DOHH2 (cell line): Measurements from ENCODE around the gene GAPDHS.

Source experiments
- CTCF ChIP-seq: fragments of 200-600 bp; sonication (generic); IDR thresholded peaks from one replicate; pipeline ENCODE4 v1.5.1; 2014; ENCODE audit warnings: antibody characterized with exemption, mild to moderate bottlenecking, low read depth, low read length; ENCODE audit not compliant: poor library complexity, severe bottlenecking
- EZH2phosphoT487 ChIP-seq: fragments of 200-600 bp; sonication (generic); IDR thresholded peaks from 2 replicates; pipeline ENCODE4 v1.6.1; 2017; ENCODE audit warnings: borderline replicate concordance, mild to moderate bottlenecking, antibody characterized with exemption, low read length, moderate library complexity, mixed read lengths

GRCh38 chr19:35498220-35498619 is 35.0 kb upstream of the GAPDHS start:
- TF ChIP-seq CTCF = no peak
- no peak for TF ChIP-seq EZH2phosphoT487
